GM08714 (cell line): ENCODE results near the gene ALKBH3.

ENCODE experiments used
- H3K4me3 ChIP-seq: fragments of 200-500 bp; sonication (Bioruptor generic); 2 replicates; pipeline ENCODE4 v1.5.1; 2014; ENCODE audit warnings: mild to moderate bottlenecking, low read length, inconsistent platforms
- ZNF274 ChIP-seq: IDR thresholded peaks from 2 replicates; pipeline ENCODE4 v1.6.1; 2012; ENCODE audit warnings: mild to moderate bottlenecking, low read depth, low read length

ALKBH3 gene

DNA sequence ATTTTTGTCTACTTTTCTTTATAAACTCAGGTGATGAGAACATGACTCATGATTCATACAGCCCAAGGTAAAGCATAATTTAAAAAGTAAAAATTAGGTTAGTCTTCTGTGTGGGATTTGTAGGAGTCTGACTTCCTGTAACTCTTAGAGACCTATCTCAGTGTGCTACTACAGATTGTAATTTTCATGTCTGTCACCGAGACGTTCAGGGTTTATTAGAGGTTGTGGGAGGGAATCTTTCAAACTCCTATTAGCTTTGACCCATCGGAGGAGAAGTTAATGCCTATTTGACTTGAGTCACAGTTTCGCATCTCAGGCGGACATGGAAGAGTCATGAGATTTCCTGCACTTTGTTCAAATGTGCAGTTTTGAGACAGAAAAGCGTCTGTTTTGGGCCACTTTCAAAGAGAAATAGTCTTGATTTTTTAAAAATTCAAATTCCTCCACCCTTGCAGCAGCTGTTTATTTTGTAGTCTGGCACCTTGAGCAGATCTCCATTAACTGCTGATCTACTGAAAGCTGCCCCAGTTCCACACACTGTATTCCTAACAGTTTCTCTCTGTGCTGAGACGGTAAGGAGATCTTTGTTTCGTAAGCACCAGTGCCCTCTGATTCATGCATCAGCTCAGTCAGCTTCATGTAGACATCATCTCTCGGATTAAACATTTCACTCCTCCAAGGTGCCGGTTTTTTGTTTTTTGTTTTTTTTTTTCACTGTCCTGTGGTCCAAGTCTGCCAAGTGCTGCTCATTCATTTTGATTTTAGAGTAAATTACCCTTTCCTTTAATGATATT lies 24.3 kb downstream of the ALKBH3 start:
- TF ChIP-seq ZNF274: no peak
- no peak overlapping the region for H3K4me3 ChIP-seq

DNA sequence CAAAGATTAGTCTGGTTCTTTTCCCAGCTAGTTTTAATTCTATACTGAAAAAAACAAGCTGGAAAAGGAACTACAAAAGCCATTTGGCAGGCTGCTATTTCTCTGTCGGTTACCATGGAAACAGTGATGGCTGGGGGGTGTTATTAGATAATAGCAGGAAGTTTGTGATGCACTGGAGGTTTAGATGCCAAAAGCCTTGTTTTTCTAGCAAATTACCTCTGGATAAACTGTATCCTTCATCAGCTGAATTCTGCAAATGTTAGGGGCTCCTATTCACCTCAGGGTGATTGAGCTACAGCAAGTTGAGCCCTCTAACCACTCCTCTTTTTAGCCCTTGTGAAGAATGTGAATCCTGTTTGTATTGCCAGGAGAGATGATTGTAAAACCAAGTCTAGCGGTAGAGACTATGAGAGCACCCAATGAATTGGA lies 25.2 kb downstream of the ALKBH3 start:
- TF ChIP-seq ZNF274: no peak

DNA sequence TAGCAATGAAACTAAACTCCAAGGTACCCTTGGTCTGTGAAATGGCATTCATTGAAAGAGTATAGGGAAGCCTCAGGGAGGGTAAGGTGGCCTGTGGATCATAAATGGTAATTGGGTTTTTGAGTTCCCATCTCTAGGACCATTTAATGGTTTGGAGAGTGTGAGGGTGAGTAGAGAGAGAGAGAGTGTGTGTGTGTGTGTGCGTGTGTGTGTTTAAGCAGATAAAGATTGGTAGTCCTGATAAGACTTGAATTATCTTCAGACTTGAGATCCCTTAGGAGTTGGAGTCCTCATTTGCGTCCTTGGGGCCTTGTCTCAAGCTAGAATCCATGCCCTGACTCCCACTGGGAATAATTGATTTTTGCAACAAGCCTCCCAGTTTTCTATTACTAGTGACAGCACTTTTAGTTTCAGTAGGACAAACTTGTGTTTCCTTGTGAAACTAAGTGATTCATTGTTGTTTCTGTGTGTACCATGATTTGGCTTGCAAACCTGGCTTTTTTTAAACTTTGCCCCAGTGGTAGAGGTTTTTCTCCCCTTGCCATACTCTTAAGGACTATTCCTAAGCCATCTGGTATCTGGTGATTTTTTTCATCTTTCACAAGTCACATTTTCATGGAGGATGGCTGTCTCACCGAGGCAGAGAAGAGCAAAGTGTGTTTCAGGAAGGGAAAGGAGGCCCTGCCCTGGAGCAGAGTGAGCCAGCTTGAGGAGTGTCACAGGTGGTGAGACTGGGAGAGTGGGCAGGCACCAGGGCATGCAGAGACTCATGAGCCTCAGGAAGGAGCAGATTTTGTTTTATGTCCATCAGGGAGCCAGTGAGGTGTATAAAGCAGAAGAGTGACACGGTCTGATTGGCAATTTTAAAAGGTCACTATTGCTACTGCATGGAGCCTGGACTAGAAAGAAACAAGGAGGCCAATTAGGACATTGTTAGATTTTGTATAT lies 26.7 kb downstream of the ALKBH3 start:
- no peak overlapping the region for H3K4me3 ChIP-seq
- no peak for TF ChIP-seq ZNF274

More for the DNA sequence above, 25.2 kb downstream of the ALKBH3 start:
- no peak overlapping the region for H3K4me3 ChIP-seq

DNA sequence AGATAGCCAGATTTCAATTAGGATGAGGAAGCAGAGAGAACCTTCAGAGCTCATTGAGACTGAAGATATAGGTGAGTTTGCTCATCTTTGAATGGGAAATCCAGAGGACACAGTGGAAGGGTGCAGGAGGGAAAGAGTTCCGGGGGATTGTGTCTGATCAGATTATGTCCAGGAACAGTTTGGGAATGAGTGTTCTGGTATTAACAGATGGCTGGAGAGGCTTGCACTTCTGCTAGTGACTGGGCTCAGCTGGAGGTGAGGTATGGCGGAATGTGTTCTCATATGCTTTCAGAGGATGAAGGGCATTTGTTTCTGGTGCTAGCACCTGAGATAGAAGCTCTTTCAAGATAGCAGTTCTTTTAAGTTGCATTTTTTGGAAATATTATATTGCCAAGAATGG lies 27.6 kb downstream of the ALKBH3 start:
- no peak for TF ChIP-seq ZNF274
- H3K4me3 ChIP-seq: no peak overlapping the region

DNA sequence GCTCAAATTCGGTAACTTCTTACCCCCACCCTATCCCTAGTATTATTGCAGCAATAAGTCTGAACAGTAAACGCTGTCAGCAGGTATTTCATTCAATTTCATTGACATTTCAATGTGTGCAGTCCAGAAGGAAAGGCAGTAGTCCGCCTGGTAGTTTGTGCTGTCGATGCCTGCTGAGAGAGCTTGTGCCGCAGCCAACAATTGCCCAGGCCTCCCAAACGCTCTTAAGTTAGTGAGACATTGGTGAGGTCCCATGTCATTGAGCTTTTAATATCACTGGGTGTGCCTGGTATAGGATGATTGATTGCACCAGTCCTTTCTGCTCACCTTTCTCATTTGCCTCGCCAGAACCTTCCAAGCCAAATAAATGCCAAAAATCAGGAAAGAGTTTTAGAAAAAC lies 28.1 kb downstream of the ALKBH3 start:
- TF ChIP-seq ZNF274: no peak
- no peak overlapping the region for H3K4me3 ChIP-seq

DNA sequence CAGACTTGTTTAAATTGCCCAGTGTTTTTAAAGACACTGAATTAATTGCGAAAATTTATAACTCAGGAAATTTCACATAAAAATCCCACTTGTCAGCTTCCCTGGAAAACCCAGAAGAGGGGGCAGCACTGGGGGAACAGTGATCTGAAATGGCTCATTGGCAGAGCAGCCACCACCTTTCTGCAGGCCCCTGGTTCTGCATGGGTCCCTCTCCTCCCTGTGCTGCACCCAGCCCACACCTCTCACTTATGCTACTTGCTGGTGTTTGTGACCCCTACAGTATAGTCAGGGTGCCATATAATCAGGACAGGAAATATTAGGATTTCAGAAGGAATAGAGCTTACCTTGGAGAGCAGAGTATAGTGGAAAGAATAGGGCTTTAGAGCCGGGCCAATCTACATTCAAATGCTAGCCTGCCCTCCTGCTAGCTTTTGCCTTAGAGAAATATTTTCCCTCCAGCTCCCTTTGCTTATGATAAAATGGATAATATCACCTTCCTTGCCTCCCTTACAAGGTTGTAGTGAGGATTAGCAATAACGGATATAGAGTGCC lies 33.3 kb downstream of the ALKBH3 start:
- H3K4me3 ChIP-seq: no peak overlapping the region

DNA sequence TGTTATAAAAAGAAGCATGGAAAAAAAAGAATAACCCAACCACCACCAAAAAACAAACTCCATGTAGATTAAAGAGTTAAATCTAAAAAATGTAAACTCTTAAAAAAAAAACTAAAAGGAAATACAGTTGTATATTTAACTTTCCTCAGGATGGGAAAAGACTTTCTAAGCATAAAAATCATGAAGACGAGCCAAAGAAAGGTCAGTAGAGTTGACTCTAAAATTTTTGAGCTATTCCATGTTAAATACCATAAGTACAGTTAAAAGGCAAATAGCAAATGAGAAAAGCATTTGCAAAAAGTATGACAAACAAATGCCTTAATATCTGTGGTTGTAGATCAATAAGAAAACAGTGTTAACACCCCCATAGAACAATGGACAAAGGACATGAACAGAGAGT lies 33.8 kb downstream of the ALKBH3 start:
- H3K4me3 ChIP-seq: no peak overlapping the region
- no peak for TF ChIP-seq ZNF274

More for the DNA sequence above, 33.3 kb downstream of the ALKBH3 start:
- no peak for TF ChIP-seq ZNF274

DNA sequence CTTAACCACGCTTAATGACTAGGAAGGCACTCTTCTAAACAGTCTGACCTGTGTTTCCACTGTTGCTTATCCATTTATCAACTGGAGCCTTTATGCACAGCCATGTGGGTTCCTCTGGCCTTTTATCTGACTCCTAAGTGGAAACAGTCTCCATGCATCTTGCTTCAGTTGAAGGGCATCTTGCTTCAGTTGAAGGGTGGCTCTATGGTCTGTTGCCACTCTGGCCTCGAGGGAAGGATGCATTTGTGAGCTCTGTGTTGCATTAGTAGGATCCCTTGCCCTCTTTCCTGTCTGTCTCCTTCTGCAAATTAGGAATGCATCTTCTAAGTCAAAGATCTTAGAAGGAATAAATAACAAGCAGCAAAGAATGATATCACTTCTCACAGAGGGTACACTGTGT lies 36.0 kb downstream of the ALKBH3 start:
- TF ChIP-seq ZNF274: no peak
- H3K4me3 ChIP-seq: no peak overlapping the region

DNA sequence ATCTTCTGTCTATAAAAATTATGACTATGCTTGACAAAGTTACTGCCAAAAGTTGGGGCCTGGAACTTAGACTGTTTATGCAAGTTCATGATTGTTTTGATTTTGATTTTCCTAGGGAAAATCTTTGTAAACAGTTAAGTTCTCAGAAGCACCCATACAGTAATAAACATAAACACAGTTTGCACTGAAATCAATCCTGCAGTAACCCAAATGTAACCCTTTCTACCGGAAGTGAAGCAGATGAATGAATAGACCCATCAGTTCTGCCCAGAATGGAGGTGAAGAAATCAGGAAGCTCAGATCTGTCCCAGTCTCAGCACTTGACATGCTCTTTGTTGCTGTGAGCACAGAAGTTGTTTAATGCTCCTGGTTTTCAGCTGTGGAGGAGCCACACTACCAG lies 37.2 kb downstream of the ALKBH3 start:
- TF ChIP-seq ZNF274: no peak
- H3K4me3 ChIP-seq: no peak overlapping the region

DNA sequence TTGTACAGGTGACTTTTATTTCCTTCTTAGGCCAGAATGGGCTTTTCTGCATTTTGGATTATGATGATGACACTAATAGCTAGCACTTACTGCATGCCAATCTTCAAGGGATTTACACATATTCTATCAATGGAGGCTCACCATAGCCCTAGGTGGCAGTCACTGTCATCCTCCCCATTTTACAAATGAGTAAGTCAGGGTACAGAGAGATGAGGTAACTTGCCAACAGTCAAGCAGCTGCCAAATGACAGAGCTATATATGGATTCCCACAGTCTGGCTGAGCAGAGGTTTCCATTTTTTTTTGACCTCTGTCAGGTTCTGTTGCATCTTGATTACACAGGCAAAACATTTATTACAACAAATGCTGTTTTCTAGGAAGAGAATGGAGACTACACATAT lies 38.0 kb downstream of the ALKBH3 start:
- no peak for TF ChIP-seq ZNF274
- H3K4me3 ChIP-seq: no peak overlapping the region

DNA sequence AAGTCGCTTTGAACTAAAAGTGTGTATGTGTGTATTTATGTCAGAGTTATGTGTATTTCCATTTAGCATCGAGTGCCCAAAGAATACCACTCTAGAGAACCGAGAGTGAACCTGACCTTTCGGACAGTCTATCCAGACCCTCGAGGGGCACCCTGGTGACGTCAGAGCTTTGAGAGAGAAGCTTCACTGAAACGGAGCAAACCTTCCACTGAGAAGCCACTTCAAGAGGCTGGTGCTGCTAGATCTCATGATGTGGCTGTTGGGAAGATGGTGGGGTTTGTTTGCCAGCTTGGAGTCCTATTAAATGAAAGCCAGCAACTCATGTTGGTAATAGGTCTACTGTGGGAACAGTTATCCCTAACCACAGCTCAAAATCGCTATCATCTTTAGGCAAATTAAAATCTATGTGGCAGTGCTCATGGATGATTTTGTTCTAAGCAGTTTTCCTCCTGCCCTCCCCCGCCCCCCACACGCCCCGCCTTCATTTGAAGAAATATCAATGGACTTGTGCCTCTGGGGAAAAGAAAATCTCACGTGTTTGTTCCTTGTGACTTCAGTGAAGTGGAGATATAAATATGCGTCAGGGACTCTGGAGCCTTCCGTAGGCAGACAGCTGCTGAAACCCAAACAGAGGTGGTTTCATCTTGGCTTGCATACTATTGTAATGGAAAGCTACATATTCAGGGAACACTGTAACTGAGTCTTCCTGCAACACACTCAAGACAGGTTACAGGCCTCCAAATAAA lies 39.4 kb downstream of the ALKBH3 start:
- no peak for TF ChIP-seq ZNF274
- H3K4me3 ChIP-seq: no peak overlapping the region

DNA sequence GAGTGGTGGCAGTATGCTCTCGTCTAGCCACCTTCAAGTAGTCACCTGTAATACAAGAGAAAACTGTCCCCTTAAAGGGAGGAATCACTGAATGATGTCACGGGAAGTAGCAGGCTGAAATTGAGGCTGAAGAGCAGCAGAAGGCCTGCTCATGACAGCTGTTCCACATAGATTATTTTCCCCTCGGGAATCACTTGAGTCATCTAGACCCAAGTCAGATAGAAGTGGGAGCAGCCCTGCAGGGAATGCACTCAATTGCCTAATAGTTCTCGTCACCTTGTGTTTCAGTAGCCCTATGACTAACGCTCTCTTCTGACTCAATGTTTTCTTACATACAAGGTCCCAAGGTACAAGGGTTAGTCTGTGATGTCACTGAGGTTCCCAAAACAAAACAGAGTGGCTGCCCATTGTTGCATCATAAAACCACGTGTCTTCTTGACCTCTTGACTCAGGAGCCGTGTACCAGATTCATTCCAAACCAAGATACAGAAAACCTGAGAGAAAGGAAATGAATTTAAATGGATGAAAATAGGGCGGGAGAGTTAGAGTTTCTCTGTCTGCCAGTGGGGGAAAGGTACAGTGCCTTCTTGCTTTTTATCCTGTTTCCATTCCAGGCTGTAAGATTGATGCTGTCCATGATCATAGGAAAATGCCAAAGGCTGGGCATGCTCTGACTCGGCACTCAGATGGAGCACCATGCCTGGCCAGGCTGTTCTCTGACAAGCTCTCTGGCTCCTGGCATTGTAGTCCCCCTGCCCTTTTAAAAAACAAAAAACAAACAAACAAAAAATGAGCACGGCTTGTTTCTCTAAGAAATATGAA lies 40.2 kb downstream of the ALKBH3 start:
- no peak for TF ChIP-seq ZNF274
- H3K4me3 ChIP-seq: no peak overlapping the region

DNA sequence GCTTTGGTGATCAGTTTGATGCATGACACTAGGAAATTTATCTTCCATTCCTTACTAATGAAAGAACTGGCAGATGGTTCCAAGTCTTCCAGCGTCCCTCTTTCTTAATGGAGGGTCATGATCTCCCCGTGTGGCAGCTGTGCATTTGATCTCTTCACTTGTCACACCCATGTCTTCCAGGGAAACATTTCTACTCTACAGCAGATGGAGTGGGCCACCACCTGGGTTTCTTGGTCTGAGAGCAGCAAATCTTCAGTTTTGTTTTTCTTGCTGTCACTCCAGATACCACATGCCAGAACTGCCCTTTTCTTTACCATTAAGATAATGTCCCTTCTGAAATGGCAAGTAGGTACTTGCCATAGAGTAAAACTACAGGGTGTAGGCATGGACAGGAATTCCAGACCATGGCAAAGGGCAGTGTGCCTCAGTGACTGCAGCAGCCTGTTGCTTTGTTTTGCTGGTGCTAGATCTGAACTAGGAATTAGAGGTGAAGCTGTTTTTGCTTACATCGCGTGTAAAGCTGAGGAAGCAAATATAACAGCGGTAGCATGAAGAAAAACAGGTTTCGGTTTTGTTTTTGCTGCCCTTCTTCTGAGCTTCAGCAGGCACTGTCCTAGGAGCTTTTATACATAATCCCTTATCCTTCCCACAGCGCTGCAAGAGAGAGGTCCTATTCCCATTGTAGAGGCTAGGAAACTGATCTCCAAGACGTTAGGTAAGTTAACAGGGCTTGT lies 41.1 kb downstream of the ALKBH3 start:
- no peak for TF ChIP-seq ZNF274
- H3K4me3 ChIP-seq: no peak overlapping the region

DNA sequence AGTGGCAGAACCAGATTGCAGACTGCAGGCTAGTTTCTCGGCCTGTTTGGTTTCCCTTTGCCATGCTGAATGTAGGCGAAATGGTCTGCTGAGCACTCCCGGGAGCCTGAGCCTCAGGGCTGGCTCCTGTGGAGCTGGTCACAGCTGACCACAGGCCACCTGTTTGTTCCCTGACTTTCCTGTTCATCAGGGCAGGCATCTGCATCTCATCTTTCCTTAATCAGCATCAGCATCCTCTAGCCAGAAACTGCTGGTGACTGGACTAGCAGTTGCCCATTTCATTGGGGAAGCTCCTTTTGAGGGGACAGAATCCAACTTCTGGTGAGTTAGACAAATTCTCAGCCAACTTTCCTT lies 41.6 kb downstream of the ALKBH3 start:
- no peak for TF ChIP-seq ZNF274
- no peak overlapping the region for H3K4me3 ChIP-seq
